HG02642 (cell line): ENCODE measurements around the gene ASIP.
"Not testable (repeated sequence)": the region's sequence is repeated elsewhere in the genome, so short reads cannot be mapped to it uniquely, and the experiment has no call there.

Experiments
- ATAC-seq: cut with Tn5 transposase; IDR thresholded peaks from one replicate; pipeline ENCODE4 v1.9.1; 2021; ENCODE audit warnings: mild to moderate bottlenecking; ENCODE audit not compliant: unreplicated experiment, poor library complexity

ASIP gene

GRCh38 chr20:34240693-34241615, at the start of gene ASIP:
Gene ASIP (plus strand): TSS chr20:34241423. CDS start chr20:34260375, 18,952 bp downstream.
- no peak for ATAC-seq

- ATAC-seq: no peak
Measured at GRCh38 chr20:34193051-34193450, 48.2 kb upstream of the ASIP start.

GRCh38 chr20:34199183-34199582, 42.0 kb upstream of the ASIP start:
- no peak for ATAC-seq

- ATAC-seq: no peak
Measured at GRCh38 chr20:34200023-34200422, 41.2 kb upstream of the ASIP start.

- no peak for ATAC-seq
Measured at GRCh38 chr20:34201531-34201930, 39.7 kb upstream of the ASIP start.

- ATAC-seq: not testable (repeated sequence)
Measured at GRCh38 chr20:34205172-34205880, 35.9 kb upstream of the ASIP start.

GRCh38 chr20:34209111-34209510, 32.1 kb upstream of the ASIP start:
- no peak for ATAC-seq

- no peak for ATAC-seq
Measured at GRCh38 chr20:34210271-34210670, 31.0 kb upstream of the ASIP start.

- no peak for ATAC-seq
Measured at GRCh38 chr20:34211591-34211990, 29.6 kb upstream of the ASIP start.

GRCh38 chr20:34213213-34213612, 28.0 kb upstream of the ASIP start:
- ATAC-seq: no peak

GRCh38 chr20:34215711-34216381, 25.4 kb upstream of the ASIP start:
- no peak for ATAC-seq

- ATAC-seq: no peak
Measured at GRCh38 chr20:34216382-34216742, 24.9 kb upstream of the ASIP start.

- no peak for ATAC-seq
Measured at GRCh38 chr20:34220561-34220960, 20.7 kb upstream of the ASIP start.

GRCh38 chr20:34222208-34222607, 19.0 kb upstream of the ASIP start:
- ATAC-seq: no peak

- ATAC-seq: not testable (repeated sequence)
Measured at GRCh38 chr20:34224251-34224650, 17.0 kb upstream of the ASIP start.

GRCh38 chr20:34231634-34232033, 9.6 kb upstream of the ASIP start:
- ATAC-seq: no peak

- ATAC-seq: no peak
Measured at GRCh38 chr20:34232494-34233087, 8.6 kb upstream of the ASIP start.

- no peak for ATAC-seq
Measured at GRCh38 chr20:34233687-34234086, 7.5 kb upstream of the ASIP start.

GRCh38 chr20:34235875-34236274, 5.3 kb upstream of the ASIP start:
- ATAC-seq: no peak

GRCh38 chr20:34237942-34238341, 3.3 kb upstream of the ASIP start:
- ATAC-seq: no peak

GRCh38 chr20:34240121-34240520, 1.1 kb upstream of the ASIP start:
- ATAC-seq: no peak
